SK-N-SH (cell line): ENCODE results near the gene FRYL. TPM values are rescaled to one million over a fixed set of nuclear protein-coding genes. Genes with fewer than 3 reads are reported as not detected.
A peak's percentile ranks its signal among the peaks of the same experiment; 100 is the strongest.

Experiments
- CTCF ChIA-PET: fragments of 300-600, 350-600 bp; formaldehyde crosslinking; extraction: SDS; loops from one replicate; lab custom pipeline; 2021; lab: Yijun Ruan, JAX
- POLR2A ChIA-PET: fragments of 350-600 bp; sonication (Branson Sonifier 250); formaldehyde crosslinking; extraction: SDS; loops from one replicate; lab custom pipeline; 2020; ENCODE audit warnings: antibody characterized with exemption, inconsistent platforms; lab: Yijun Ruan, JAX
- DNase-seq: peaks from one replicate; pipeline ENCODE4 v3.0.0; 2012
- H2AFZ ChIP-seq: fragments of 200-600 bp; sonication (generic); 2 replicates; pipeline ENCODE4 v1.8.1; 2016; ENCODE audit warnings: antibody characterized with exemption, mild to moderate bottlenecking, low read depth
- H3F3A ChIP-seq: fragments of 200-600 bp; sonication (generic); replicated peaks from 2 replicates; pipeline ENCODE3; 2016; ENCODE audit warnings: antibody characterized with exemption, mild to moderate bottlenecking; ENCODE audit not compliant: insufficient read depth
- H3K27ac ChIP-seq, 2 experiments: fragments of 200-500 bp in 1 of 2; fragments of 200-600 bp in 1 of 2; sonication (Bioruptor generic) in 1 of 2; sonication (generic), shearing (Covaris generic) in 1 of 2; 2 replicates each; pipeline versions ENCODE4 v1.5.1 to v1.6.1; 2014 to 2016; ENCODE audit warnings: low read depth in 2 of 2, inconsistent platforms in 1 of 2, low read length in 1 of 2, mild to moderate bottlenecking in 1 of 2, mixed read lengths in 1 of 2
- H3K27me3 ChIP-seq: fragments of 200-600 bp; sonication (generic), shearing (Covaris generic); 2 replicates; pipeline ENCODE4 v1.6.1; 2016; ENCODE audit warnings: mixed run types; ENCODE audit not compliant: insufficient read depth
- H3K36me3 ChIP-seq, 2 experiments: fragments of 200-500 bp in 1 of 2; fragments of 200-600 bp in 1 of 2; sonication (Bioruptor generic) in 1 of 2; sonication (generic) in 1 of 2; replicated peaks in 1 of 2; 2 replicates each; pipeline versions ENCODE3 to v1.5.1; 2014 to 2016; ENCODE audit warnings: low read length in 1 of 2, mild to moderate bottlenecking in 1 of 2; ENCODE audit not compliant: insufficient read depth in 2 of 2, control insufficient read depth in 1 of 2
- H3K4me1 ChIP-seq, 2 experiments: fragments of 200-500 bp in 1 of 2; fragments of 200-600 bp in 1 of 2; sonication (Bioruptor generic) in 1 of 2; sonication (generic), shearing (Covaris generic) in 1 of 2; 2 replicates each; pipeline versions ENCODE4 v1.5.1 to v1.6.1; 2014 to 2016; ENCODE audit warnings: low read depth in 1 of 2, low read length in 1 of 2, mixed run types in 1 of 2; ENCODE audit not compliant: insufficient read depth in 2 of 2, control insufficient read depth in 1 of 2
- H3K4me2 ChIP-seq: fragments of 200-600 bp; sonication (generic), shearing (Covaris generic); 2 replicates; pipeline ENCODE4 v1.6.1; 2017; ENCODE audit warnings: mixed run types
- H3K4me3 ChIP-seq, 2 experiments: fragments of 200-500 bp in 1 of 2; fragments of 200-600 bp in 1 of 2; sonication (Bioruptor generic) in 1 of 2; sonication (generic), shearing (Covaris generic) in 1 of 2; 2 replicates each; pipeline versions ENCODE4 v1.5.1 to v1.8.1; 2014 to 2016; ENCODE audit warnings: low read depth in 2 of 2, inconsistent platforms in 1 of 2, low read length in 1 of 2, mild to moderate bottlenecking in 1 of 2, mixed read lengths in 1 of 2, moderate library complexity in 1 of 2
- H3K79me2 ChIP-seq: fragments of 200-600 bp; sonication (generic); 2 replicates; pipeline ENCODE4 v1.8.1; 2017; ENCODE audit warnings: mild to moderate bottlenecking; ENCODE audit not compliant: insufficient read depth
- H3K9ac ChIP-seq: fragments of 200-600 bp; sonication (generic); 2 replicates; pipeline ENCODE4 v1.6.1; 2017; ENCODE audit warnings: mixed run types
- H3K9me2 ChIP-seq: fragments of 200-600 bp; sonication (generic); 2 replicates; pipeline ENCODE4 v1.6.1; 2017; ENCODE audit warnings: mixed run types
- H3K9me3 ChIP-seq: fragments of 200-600 bp; sonication (generic); 2 replicates; pipeline ENCODE4 v1.6.1; 2017; ENCODE audit warnings: mixed run types, mild to moderate bottlenecking, moderate library complexity
- H4K20me1 ChIP-seq: fragments of 200-600 bp; sonication (generic); 2 replicates; pipeline ENCODE4 v1.6.1; 2017; ENCODE audit warnings: mild to moderate bottlenecking, mixed run types; ENCODE audit not compliant: insufficient read depth
- CHD2 ChIP-seq: fragments of 150-350 bp; IDR thresholded peaks from 2 replicates; pipeline ENCODE4 v1.6.1; 2018; ENCODE audit warnings: low read length; ENCODE audit not compliant: partially characterized antibody
- ELF1 ChIP-seq: IDR thresholded peaks from 2 replicates; pipeline ENCODE4 v1.4.0; 2012
- EP300 ChIP-seq, 2 experiments: IDR thresholded peaks; 2 replicates each; pipeline versions ENCODE4 v1.4.0 to v1.6.1; 2012; ENCODE audit warnings: borderline replicate concordance in 1 of 2, low read depth in 1 of 2, low read length in 1 of 2
- EZH2phosphoT487 ChIP-seq: fragments of 200-600 bp; sonication (generic); IDR thresholded peaks from 2 replicates; pipeline ENCODE4 v1.6.1; 2017; ENCODE audit warnings: low read depth, mixed run types, mild to moderate bottlenecking, antibody characterized with exemption, moderate library complexity, borderline replicate concordance
- FOSL2 ChIP-seq: IDR thresholded peaks from 2 replicates; pipeline ENCODE4 v1.4.0; 2012; ENCODE audit warnings: low read depth, mild to moderate bottlenecking, moderate library complexity, borderline replicate concordance
- GATA2 ChIP-seq: sonication (generic); formaldehyde crosslinking; IDR thresholded peaks from 2 replicates; pipeline ENCODE4 v1.5.0; 2020; ENCODE audit warnings: mild to moderate bottlenecking, missing genetic modification reagents
- MXI1 ChIP-seq: IDR thresholded peaks from 2 replicates; pipeline ENCODE4 v1.6.1; 2012; ENCODE audit warnings: mild to moderate bottlenecking, low read depth, low read length, improper control_type of control experiment
- NFIC ChIP-seq: IDR thresholded peaks from 2 replicates; pipeline ENCODE4 v1.4.0; 2012; ENCODE audit warnings: borderline replicate concordance
- RAD21 ChIP-seq: IDR thresholded peaks from 2 replicates; pipeline ENCODE4 v1.6.1; 2012; ENCODE audit warnings: mild to moderate bottlenecking, low read length
- RCOR1 ChIP-seq: fragments of 150-350 bp; IDR thresholded peaks from 2 replicates; pipeline ENCODE4 v1.6.1; 2017; ENCODE audit warnings: antibody characterized with exemption, low read length
- RFX5 ChIP-seq: IDR thresholded peaks from 2 replicates; pipeline ENCODE4 v1.6.1; 2012; ENCODE audit warnings: mild to moderate bottlenecking, improper control_type of control experiment, low read length
- TEAD4 ChIP-seq: IDR thresholded peaks from 2 replicates; pipeline ENCODE4 v1.4.0; 2012; ENCODE audit warnings: mild to moderate bottlenecking, borderline replicate concordance; ENCODE audit not compliant: insufficient read depth
- WGBS: methylation state at CpG from one replicate; pipeline ENCODE4 v1.1.6; 2017; ENCODE audit warnings: low lambda C conversion rate; 5-methylcytosine and 5-hydroxymethylcytosine counted together
- polyA plus RNA-seq, 3 experiments: library from polyadenylated mRNA; depleted of rRNA; stranded (reverse); fragments of >200 nt; gene quantifications; 2 replicates each; pipeline ENCODE4 v1.2.3, GENCODE V29; 2012
- TF ChIP-seq, protein P1 (sequence below): IDR thresholded peaks from 2 replicates; pipeline ENCODE4 v1.4.0; 2012; ENCODE audit warnings: low read depth, borderline replicate concordance
- TF ChIP-seq, protein P2 (sequence below): IDR thresholded peaks from 2 replicates; pipeline ENCODE4 v1.6.1; 2012; ENCODE audit warnings: mild to moderate bottlenecking, low read depth, low read length, moderate library complexity
- TF ChIP-seq, protein P3 (sequence below): IDR thresholded peaks from 2 replicates; pipeline ENCODE4; 2012
- TF ChIP-seq, protein P4 (sequence below): IDR thresholded peaks from 2 replicates; pipeline ENCODE4 v1.4.0; 2012; ENCODE audit warnings: low read depth

The FRYL gene
- polyA plus RNA-seq, 1 of the 3 experiments (the other 2 are of a cell fraction), result 8.2 TPM

DNA sequence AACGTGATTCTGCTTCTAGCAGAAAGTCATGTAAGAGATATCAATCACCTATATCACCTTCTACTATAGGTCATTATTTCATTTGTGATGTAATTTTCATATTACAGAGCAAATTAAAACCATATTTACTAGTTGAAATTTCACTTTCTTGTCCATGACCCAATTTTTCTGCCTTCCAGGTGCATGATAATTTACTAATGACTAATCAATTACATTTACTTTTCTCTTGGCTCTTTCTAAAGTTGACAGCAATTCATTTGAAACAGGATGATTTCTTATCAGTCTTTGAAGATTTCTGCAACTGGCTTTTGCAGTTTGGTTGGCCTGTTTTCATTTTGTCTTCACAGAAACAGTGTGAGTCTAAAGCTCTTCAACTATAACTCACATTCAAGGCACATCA is 208.6 kb downstream of the FRYL start:
- Histone ChIP-seq H3K36me3 (peaks cover 55 to 72% of the 10 kb centered on the region in 2 experiments), H3K9ac (no peak overlapping the region), H3K27ac (peak overlapping the region in 1 of 2 experiments; percentile 15; a peak in 1 of 4 replicates), H3K4me3 (no peak overlapping the region), H3K79me2 (no peaks in the 10 kb centered on the region), H3F3A (peaks cover 12% of the 10 kb centered on the region), H2AFZ (no peak overlapping the region), H3K9me3 (no peaks in the 10 kb centered on the region), H4K20me1 (no peaks in the 10 kb centered on the region), H3K4me2 (no peak overlapping the region), H3K4me1 (peaks cover 0 to 4% of the 10 kb centered on the region in 2 experiments; a peak in 1 of 4 replicates), H3K9me2 (no peaks in the 10 kb centered on the region), H3K27me3 (no peaks in the 10 kb centered on the region)
- ChIA-PET CTCF (interaction anchor here (0.7 to 2.6 kb wide), 5 partner anchors 10 to 392 kb away, joined by 3 to 7 read pairs (median 4); no protein-coding TSS in a partner anchor), POLR2A (no interaction called here)
- TF ChIP-seq CHD2 (peak; percentile 51), EP300 (IDR thresholded peaks at IDR 0.05; ENCODE audit: borderline replicate concordance in 1 of 2, low read depth in 1 of 2, low read length in 1 of 2) (peak in 1 of 2 experiments; percentile 85; a peak in 2 of 4 replicates), TEAD4 (no peak), GATA2 (CRISPR knock-in tag) (peak; percentile 45; the same call in 1 of the 2 replicates), RCOR1 (peak; percentile 84)
- WGBS, result 26% methylated on average over 1 of the region's 1 CpG
- no peak for DNase-seq

DNA sequence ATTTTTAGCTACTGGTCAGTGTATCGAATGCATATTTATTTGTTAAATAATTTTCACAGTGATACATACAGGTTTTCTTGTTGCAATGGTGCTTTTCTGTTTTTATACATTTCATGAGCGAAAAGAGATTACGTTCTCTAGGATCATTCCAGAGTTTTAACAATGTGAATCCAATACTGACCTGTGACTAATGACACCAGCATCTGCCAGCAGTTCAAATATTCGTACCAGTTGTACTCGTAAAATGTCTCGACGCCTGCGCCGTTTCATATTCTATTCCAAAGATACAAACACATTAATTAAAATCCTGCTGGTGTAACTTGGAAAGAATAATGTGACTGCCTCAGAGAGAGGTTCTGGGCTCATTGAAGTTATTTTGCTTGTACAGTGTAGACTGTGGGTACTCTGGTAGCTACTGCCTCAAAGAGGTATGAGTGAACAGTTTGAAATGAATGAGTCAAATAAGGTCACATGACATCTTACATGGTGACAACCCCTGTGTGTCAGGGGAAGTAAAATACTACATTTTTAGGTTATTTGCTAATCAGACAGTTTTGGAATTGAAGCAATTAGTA is 209.3 kb downstream of the FRYL start:
- Histone ChIP-seq H3K4me3 (no peak overlapping the region), H3K79me2 (no peaks in the 10 kb centered on the region), H3F3A (peaks cover 9% of the 10 kb centered on the region), H2AFZ (no peak overlapping the region), H3K27me3 (no peaks in the 10 kb centered on the region), H3K36me3 (peaks cover 60 to 72% of the 10 kb centered on the region in 2 experiments), H4K20me1 (no peaks in the 10 kb centered on the region), H3K9ac (no peak overlapping the region), H3K9me2 (no peaks in the 10 kb centered on the region), H3K4me1 (peaks cover 0 to 4% of the 10 kb centered on the region in 2 experiments; a peak in 1 of 4 replicates), H3K4me2 (no peak overlapping the region), H3K27ac (peak overlapping the region in 1 of 2 experiments; percentile 15; a peak in 1 of 4 replicates), H3K9me3 (no peaks in the 10 kb centered on the region)
- POLR2A ChIA-PET, result no interaction called here
- 94% methylated on average over 9 of the region's 9 CpGs for WGBS
- CTCF ChIA-PET, result interaction anchor here (0.6 to 2.6 kb wide), 5 partner anchors 9 to 393 kb away, joined by 3 to 7 read pairs (median 3); no protein-coding TSS in a partner anchor
- TF ChIP-seq EZH2phosphoT487 (no peak), ELF1 (no peak), FOSL2 (0 out of 2 replicates have a peak, but pooled peaks have one; percentile 12)
- TF ChIP-seq, protein P1, sequence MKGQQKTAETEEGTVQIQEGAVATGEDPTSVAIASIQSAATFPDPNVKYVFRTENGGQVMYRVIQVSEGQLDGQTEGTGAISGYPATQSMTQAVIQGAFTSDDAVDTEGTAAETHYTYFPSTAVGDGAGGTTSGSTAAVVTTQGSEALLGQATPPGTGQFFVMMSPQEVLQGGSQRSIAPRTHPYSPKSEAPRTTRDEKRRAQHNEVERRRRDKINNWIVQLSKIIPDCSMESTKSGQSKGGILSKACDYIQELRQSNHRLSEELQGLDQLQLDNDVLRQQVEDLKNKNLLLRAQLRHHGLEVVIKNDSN, result peak; percentile 39; the same call in 1 of the 2 replicates
- DNase-seq, result no peak

DNA sequence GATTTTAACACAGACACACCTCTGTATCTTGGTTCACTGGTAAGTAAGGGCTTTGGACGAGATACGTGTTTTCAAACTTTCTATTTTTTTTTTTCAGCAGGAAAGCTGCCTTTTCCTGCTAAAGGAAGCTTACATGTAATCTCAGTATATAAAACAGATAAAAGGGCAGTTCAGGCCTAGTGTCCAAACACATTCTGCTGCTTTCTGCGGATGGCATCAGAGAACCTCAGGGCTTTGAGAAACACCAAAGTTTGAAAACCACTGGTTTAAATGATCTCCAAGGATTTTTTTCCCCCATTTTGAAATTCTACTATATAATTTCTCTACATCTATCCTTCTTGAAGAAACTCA is 214.1 kb downstream of the FRYL start:
- Histone ChIP-seq H3K36me3 (peaks cover 57 to 68% of the 10 kb centered on the region in 2 experiments), H3F3A (peaks cover 9% of the 10 kb centered on the region), H4K20me1 (no peaks in the 10 kb centered on the region), H3K4me2 (no peak overlapping the region), H3K9me2 (no peaks in the 10 kb centered on the region), H3K4me1 (no peaks in the 10 kb centered on the region; a peak in 1 of 4 replicates), H3K79me2 (no peaks in the 10 kb centered on the region), H3K27me3 (no peaks in the 10 kb centered on the region), H3K27ac (no peak overlapping the region), H2AFZ (no peak overlapping the region), H3K9me3 (no peaks in the 10 kb centered on the region), H3K9ac (no peak overlapping the region), H3K4me3 (no peak overlapping the region)
- no peak for DNase-seq
- POLR2A ChIA-PET, result no interaction called here
- 80% methylated on average over 3 of the region's 3 CpGs for WGBS
- CTCF ChIA-PET, result no interaction called here
- no peak for TF ChIP-seq CHD2
- TF ChIP-seq, protein P2, sequence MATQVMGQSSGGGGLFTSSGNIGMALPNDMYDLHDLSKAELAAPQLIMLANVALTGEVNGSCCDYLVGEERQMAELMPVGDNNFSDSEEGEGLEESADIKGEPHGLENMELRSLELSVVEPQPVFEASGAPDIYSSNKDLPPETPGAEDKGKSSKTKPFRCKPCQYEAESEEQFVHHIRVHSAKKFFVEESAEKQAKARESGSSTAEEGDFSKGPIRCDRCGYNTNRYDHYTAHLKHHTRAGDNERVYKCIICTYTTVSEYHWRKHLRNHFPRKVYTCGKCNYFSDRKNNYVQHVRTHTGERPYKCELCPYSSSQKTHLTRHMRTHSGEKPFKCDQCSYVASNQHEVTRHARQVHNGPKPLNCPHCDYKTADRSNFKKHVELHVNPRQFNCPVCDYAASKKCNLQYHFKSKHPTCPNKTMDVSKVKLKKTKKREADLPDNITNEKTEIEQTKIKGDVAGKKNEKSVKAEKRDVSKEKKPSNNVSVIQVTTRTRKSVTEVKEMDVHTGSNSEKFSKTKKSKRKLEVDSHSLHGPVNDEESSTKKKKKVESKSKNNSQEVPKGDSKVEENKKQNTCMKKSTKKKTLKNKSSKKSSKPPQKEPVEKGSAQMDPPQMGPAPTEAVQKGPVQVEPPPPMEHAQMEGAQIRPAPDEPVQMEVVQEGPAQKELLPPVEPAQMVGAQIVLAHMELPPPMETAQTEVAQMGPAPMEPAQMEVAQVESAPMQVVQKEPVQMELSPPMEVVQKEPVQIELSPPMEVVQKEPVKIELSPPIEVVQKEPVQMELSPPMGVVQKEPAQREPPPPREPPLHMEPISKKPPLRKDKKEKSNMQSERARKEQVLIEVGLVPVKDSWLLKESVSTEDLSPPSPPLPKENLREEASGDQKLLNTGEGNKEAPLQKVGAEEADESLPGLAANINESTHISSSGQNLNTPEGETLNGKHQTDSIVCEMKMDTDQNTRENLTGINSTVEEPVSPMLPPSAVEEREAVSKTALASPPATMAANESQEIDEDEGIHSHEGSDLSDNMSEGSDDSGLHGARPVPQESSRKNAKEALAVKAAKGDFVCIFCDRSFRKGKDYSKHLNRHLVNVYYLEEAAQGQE, result no peak
- TF ChIP-seq, protein P3, sequence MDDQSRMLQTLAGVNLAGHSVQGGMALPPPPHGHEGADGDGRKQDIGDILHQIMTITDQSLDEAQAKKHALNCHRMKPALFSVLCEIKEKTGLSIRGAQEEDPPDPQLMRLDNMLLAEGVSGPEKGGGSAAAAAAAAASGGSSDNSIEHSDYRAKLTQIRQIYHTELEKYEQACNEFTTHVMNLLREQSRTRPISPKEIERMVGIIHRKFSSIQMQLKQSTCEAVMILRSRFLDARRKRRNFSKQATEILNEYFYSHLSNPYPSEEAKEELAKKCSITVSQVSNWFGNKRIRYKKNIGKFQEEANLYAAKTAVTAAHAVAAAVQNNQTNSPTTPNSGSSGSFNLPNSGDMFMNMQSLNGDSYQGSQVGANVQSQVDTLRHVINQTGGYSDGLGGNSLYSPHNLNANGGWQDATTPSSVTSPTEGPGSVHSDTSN, result no peak
- no peak for TF ChIP-seq RFX5
- TF ChIP-seq MXI1, result no peak
- no peak for TF ChIP-seq NFIC
- TF ChIP-seq, protein P4, sequence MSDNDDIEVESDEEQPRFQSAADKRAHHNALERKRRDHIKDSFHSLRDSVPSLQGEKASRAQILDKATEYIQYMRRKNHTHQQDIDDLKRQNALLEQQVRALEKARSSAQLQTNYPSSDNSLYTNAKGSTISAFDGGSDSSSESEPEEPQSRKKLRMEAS, result no peak
- no peak for TF ChIP-seq RAD21
